HEK293 (cell line): ENCODE results near the gene SIGLEC6.

Experiments
- CTCF ChIA-PET: fragments of 350-600 bp; formaldehyde crosslinking; extraction: SDS; loops from one replicate; lab custom pipeline; 2021; ENCODE audit warnings: antibody characterized with exemption; lab: Yijun Ruan, JAX
- POLR2A ChIA-PET: fragments of 300-600 bp; formaldehyde crosslinking; extraction: SDS; loops from one replicate; lab custom pipeline; 2020; ENCODE audit warnings: antibody characterized with exemption, inconsistent platforms; lab: Yijun Ruan, JAX
- H3K27ac ChIP-seq: fragments of 200-500 bp; sonication (Bioruptor generic); 2 replicates; pipeline ENCODE4 v1.5.1; 2014; ENCODE audit warnings: low read depth, low read length, control low read depth, inconsistent platforms; ENCODE audit errors: extremely low read depth
- H3K36me3 ChIP-seq, 2 experiments: fragments of 200-500 bp in 1 of 2; sonication (Bioruptor generic) in 1 of 2; 1 replicate in 1 of 2; 2 replicates in 1 of 2; pipeline ENCODE4 v1.5.1; 2014 to 2017; ENCODE audit warnings: inconsistent platforms in 2 of 2, low read length in 2 of 2; ENCODE audit not compliant: control insufficient read depth in 2 of 2, insufficient read depth in 1 of 2
- H3K4me1 ChIP-seq: fragments of 200-500 bp; sonication (Bioruptor generic); 2 replicates; pipeline ENCODE4 v1.5.1; 2014; ENCODE audit warnings: mild to moderate bottlenecking, low read length, inconsistent platforms; ENCODE audit not compliant: control insufficient read depth, insufficient read depth
- H3K4me3 ChIP-seq: 2 replicates; pipeline ENCODE4 v1.5.1; 2011; ENCODE audit warnings: low read depth, mild to moderate bottlenecking, control low read depth, low read length, moderate library complexity
- H3K9me3 ChIP-seq: fragments of 200-500 bp; sonication (Bioruptor generic); 2 replicates; pipeline ENCODE4 v1.5.1; 2014; ENCODE audit warnings: low read depth, low read length, inconsistent platforms; ENCODE audit not compliant: control insufficient read depth, insufficient read depth
- GLIS1 ChIP-seq: fragments of 450-650 bp; formaldehyde crosslinking; IDR thresholded peaks from 2 replicates; pipeline ENCODE4 v1.5.1; 2016; ENCODE audit warnings: missing biosample characterization, missing genetic modification characterization
- MEIS1 ChIP-seq: sonication (generic); formaldehyde crosslinking; IDR thresholded peaks from 2 replicates; pipeline ENCODE4 v1.8.1; 2022; ENCODE audit warnings: missing genetic modification reagents, mild to moderate bottlenecking, borderline replicate concordance
- OSR2 ChIP-seq: fragments of 450-650 bp; formaldehyde crosslinking; IDR thresholded peaks from 2 replicates; pipeline ENCODE4 v1.5.1; 2016; ENCODE audit warnings: missing biosample characterization, missing genetic modification characterization
- ZBTB20 ChIP-seq: fragments of 450-650 bp; formaldehyde crosslinking; IDR thresholded peaks from 2 replicates; pipeline ENCODE4 v1.5.1; 2016; ENCODE audit warnings: missing biosample characterization, missing genetic modification characterization
- ZBTB21 ChIP-seq: fragments of 450-650 bp; formaldehyde crosslinking; IDR thresholded peaks from 2 replicates; pipeline ENCODE4 v1.5.1; 2017; ENCODE audit warnings: missing biosample characterization, missing genetic modification characterization
- ZNF133 ChIP-seq: fragments of 450-650 bp; formaldehyde crosslinking; IDR thresholded peaks from 2 replicates; pipeline ENCODE4 v1.5.1; 2016; ENCODE audit warnings: missing biosample characterization, missing genetic modification characterization
- ZNF155 ChIP-seq: fragments of 450-650 bp; formaldehyde crosslinking; IDR thresholded peaks from 2 replicates; pipeline ENCODE4 v1.5.1; 2016; ENCODE audit warnings: missing biosample characterization, missing genetic modification characterization
- ZNF19 ChIP-seq: fragments of 450-650 bp; formaldehyde crosslinking; IDR thresholded peaks from 2 replicates; pipeline ENCODE4; 2016; ENCODE audit warnings: missing biosample characterization, missing genetic modification characterization, low read depth
- ZNF473 ChIP-seq: fragments of 450-650 bp; formaldehyde crosslinking; IDR thresholded peaks from 2 replicates; pipeline ENCODE4 v1.5.1; 2017; ENCODE audit warnings: missing biosample characterization, missing genetic modification characterization
- ZNF596 ChIP-seq: fragments of 450-650 bp; IDR thresholded peaks from 2 replicates; pipeline ENCODE4 v1.5.0; 2018; ENCODE audit warnings: missing biosample characterization, mild to moderate bottlenecking, missing genetic modification characterization, moderate library complexity
- ZNF677 ChIP-seq: fragments of 450-650 bp; IDR thresholded peaks from 2 replicates; pipeline ENCODE4 v1.5.0; 2018; ENCODE audit warnings: missing biosample characterization, mild to moderate bottlenecking, missing genetic modification characterization, moderate library complexity
- ZNF768 ChIP-seq: fragments of 450-650 bp; formaldehyde crosslinking; IDR thresholded peaks from 2 replicates; pipeline ENCODE4 v1.5.1; 2018; ENCODE audit warnings: missing biosample characterization, mild to moderate bottlenecking, missing genetic modification characterization
- ZNF830 ChIP-seq: fragments of 450-650 bp; IDR thresholded peaks from 2 replicates; pipeline ENCODE4 v1.5.0; 2018; ENCODE audit warnings: missing biosample characterization, missing genetic modification characterization, low read depth, mild to moderate bottlenecking, moderate library complexity
- TF ChIP-seq, protein P1 (sequence below): sonication (generic); formaldehyde crosslinking; IDR thresholded peaks from 2 replicates; pipeline ENCODE4 v1.8.1; 2022; ENCODE audit warnings: mild to moderate bottlenecking, moderate library complexity, missing genetic modification reagents
- TF ChIP-seq, protein P2 (sequence below): fragments of 450-650 bp; formaldehyde crosslinking; IDR thresholded peaks from 2 replicates; pipeline ENCODE4 v1.5.1; 2016; ENCODE audit warnings: missing biosample characterization, missing genetic modification characterization
- TF ChIP-seq, protein P3 (sequence below): fragments of 450-650 bp; formaldehyde crosslinking; IDR thresholded peaks from 2 replicates; pipeline ENCODE4 v1.5.0; 2017; ENCODE audit warnings: missing biosample characterization, missing genetic modification characterization, borderline replicate concordance
- TF ChIP-seq, protein P4 (sequence below): fragments of 450-650 bp; formaldehyde crosslinking; IDR thresholded peaks from 2 replicates; pipeline ENCODE4 v1.5.1; 2017; ENCODE audit warnings: missing biosample characterization, missing genetic modification characterization
- TF ChIP-seq, protein P5 (sequence below): fragments of 450-650 bp; formaldehyde crosslinking; optimal IDR thresholded peaks from 2 replicates; pipeline ENCODE3; 2016; ENCODE audit warnings: missing biosample characterization, mild to moderate bottlenecking, missing genetic modification characterization
- TF ChIP-seq, protein P6 (sequence below): fragments of 450-650 bp; formaldehyde crosslinking; IDR thresholded peaks from 2 replicates; pipeline ENCODE4 v1.5.1; 2016; ENCODE audit warnings: missing biosample characterization, missing genetic modification characterization
- TF ChIP-seq, protein P7 (sequence below): fragments of 450-650 bp; formaldehyde crosslinking; IDR thresholded peaks from 2 replicates; pipeline ENCODE4 v1.5.1; 2016; ENCODE audit warnings: missing biosample characterization, missing genetic modification characterization, borderline replicate concordance

SIGLEC6 gene

DNA sequence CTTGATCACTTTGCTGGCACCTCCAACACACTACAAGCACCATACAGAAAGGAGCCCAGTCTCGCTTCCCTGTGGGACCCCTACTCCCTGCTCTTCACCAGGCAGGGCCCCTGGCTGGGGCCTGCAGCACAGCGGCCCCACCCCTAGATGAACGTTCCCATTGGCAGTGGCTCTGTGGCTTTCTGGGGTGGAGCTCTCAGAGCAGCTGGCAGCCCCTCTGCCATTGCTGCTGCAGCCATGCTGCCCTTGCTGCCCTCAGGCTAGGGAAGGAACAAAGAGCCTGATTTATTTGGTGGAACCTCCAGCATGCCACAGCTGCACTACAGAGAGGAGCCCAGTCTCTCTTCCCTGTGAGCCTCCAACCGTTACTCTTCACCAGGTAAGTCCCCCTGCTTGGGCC, 5.8 kb downstream of the SIGLEC6 start:
- ChIA-PET CTCF (interaction anchor here (0.9 to 1.3 kb wide), 3 partner anchors 10 to 252 kb away, joined by 3 to 6 read pairs (median 3); no protein-coding TSS in a partner anchor), POLR2A (no interaction called here)
- Histone ChIP-seq H3K4me1 (no peaks in the 10 kb centered on the region), H3K36me3 (no peaks in the 10 kb centered on the region), H3K9me3 (no peaks in the 10 kb centered on the region), H3K4me3 (no peak overlapping the region), H3K27ac (no peak overlapping the region)
- TF ChIP-seq MEIS1 (CRISPR knock-in tag), result no peak
- TF ChIP-seq, protein P1, sequence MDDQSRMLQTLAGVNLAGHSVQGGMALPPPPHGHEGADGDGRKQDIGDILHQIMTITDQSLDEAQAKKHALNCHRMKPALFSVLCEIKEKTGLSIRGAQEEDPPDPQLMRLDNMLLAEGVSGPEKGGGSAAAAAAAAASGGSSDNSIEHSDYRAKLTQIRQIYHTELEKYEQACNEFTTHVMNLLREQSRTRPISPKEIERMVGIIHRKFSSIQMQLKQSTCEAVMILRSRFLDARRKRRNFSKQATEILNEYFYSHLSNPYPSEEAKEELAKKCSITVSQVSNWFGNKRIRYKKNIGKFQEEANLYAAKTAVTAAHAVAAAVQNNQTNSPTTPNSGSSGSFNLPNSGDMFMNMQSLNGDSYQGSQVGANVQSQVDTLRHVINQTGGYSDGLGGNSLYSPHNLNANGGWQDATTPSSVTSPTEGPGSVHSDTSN (CRISPR knock-in tag), result no peak
- TF ChIP-seq, protein P2, sequence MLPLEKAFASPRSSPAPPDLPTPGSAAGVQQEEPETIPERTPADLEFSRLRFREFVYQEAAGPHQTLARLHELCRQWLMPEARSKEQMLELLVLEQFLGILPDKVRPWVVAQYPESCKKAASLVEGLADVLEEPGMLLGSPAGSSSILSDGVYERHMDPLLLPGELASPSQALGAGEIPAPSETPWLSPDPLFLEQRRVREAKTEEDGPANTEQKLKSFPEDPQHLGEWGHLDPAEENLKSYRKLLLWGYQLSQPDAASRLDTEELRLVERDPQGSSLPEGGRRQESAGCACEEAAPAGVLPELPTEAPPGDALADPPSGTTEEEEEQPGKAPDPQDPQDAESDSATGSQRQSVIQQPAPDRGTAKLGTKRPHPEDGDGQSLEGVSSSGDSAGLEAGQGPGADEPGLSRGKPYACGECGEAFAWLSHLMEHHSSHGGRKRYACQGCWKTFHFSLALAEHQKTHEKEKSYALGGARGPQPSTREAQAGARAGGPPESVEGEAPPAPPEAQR (tag by site-specific recombination), result no peak
- TF ChIP-seq ZNF19 (tag by site-specific recombination), result no peak
- TF ChIP-seq, protein P3, sequence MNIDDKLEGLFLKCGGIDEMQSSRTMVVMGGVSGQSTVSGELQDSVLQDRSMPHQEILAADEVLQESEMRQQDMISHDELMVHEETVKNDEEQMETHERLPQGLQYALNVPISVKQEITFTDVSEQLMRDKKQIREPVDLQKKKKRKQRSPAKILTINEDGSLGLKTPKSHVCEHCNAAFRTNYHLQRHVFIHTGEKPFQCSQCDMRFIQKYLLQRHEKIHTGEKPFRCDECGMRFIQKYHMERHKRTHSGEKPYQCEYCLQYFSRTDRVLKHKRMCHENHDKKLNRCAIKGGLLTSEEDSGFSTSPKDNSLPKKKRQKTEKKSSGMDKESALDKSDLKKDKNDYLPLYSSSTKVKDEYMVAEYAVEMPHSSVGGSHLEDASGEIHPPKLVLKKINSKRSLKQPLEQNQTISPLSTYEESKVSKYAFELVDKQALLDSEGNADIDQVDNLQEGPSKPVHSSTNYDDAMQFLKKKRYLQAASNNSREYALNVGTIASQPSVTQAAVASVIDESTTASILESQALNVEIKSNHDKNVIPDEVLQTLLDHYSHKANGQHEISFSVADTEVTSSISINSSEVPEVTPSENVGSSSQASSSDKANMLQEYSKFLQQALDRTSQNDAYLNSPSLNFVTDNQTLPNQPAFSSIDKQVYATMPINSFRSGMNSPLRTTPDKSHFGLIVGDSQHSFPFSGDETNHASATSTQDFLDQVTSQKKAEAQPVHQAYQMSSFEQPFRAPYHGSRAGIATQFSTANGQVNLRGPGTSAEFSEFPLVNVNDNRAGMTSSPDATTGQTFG (tag by site-specific recombination), result no peak
- no peak for TF ChIP-seq ZNF768 (tag by site-specific recombination)

DNA sequence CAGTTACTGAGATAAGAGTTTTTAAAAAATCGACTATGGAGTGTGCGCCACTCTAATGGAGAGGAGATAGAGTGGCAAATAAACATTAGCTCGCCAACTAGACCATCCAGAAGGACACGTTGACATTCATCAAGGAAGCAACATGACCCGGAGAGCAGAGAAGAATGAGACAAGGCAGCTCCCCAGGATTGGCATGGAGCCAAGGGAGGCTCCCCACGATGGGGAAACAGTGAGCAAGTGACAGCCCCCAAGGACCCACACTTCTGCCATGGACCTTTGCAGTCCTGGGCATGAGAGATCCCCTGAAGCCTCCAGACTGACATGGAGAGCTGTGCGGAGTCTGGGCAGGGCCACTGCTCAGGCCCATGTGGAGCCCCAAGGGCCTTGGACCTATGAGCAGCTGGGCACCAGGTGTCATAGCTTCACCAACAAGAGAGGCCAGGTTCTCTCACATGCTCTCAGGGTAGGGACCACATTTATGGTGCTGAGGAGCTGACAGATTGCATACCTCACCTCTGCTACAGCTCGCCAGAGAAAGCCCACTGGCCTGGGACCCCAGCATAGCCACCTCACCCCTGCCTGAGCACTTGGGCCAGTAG, 6.7 kb downstream of the SIGLEC6 start:
- ChIA-PET POLR2A (no interaction called here), CTCF (interaction anchor here (0.6 to 1.3 kb wide), 3 partner anchors 9 to 800 kb away, joined by 3 to 6 read pairs (median 3); no protein-coding TSS in a partner anchor)
- Histone ChIP-seq H3K9me3 (no peaks in the 10 kb centered on the region), H3K4me1 (no peaks in the 10 kb centered on the region), H3K27ac (no peak overlapping the region), H3K36me3 (no peaks in the 10 kb centered on the region), H3K4me3 (no peak overlapping the region)
- TF ChIP-seq, protein P4, sequence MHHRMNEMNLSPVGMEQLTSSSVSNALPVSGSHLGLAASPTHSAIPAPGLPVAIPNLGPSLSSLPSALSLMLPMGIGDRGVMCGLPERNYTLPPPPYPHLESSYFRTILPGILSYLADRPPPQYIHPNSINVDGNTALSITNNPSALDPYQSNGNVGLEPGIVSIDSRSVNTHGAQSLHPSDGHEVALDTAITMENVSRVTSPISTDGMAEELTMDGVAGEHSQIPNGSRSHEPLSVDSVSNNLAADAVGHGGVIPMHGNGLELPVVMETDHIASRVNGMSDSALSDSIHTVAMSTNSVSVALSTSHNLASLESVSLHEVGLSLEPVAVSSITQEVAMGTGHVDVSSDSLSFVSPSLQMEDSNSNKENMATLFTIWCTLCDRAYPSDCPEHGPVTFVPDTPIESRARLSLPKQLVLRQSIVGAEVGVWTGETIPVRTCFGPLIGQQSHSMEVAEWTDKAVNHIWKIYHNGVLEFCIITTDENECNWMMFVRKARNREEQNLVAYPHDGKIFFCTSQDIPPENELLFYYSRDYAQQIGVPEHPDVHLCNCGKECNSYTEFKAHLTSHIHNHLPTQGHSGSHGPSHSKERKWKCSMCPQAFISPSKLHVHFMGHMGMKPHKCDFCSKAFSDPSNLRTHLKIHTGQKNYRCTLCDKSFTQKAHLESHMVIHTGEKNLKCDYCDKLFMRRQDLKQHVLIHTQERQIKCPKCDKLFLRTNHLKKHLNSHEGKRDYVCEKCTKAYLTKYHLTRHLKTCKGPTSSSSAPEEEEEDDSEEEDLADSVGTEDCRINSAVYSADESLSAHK, result no peak
- TF ChIP-seq ZNF830 (tag by site-specific recombination), result no peak
- TF ChIP-seq, protein P5, sequence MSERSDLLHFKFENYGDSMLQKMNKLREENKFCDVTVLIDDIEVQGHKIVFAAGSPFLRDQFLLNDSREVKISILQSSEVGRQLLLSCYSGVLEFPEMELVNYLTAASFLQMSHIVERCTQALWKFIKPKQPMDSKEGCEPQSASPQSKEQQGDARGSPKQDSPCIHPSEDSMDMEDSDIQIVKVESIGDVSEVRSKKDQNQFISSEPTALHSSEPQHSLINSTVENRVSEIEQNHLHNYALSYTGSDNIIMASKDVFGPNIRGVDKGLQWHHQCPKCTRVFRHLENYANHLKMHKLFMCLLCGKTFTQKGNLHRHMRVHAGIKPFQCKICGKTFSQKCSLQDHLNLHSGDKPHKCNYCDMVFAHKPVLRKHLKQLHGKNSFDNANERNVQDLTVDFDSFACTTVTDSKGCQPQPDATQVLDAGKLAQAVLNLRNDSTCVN (tag by site-specific recombination), result no peak
- no peak for TF ChIP-seq ZNF155 (tag by site-specific recombination)
- TF ChIP-seq, protein P6, sequence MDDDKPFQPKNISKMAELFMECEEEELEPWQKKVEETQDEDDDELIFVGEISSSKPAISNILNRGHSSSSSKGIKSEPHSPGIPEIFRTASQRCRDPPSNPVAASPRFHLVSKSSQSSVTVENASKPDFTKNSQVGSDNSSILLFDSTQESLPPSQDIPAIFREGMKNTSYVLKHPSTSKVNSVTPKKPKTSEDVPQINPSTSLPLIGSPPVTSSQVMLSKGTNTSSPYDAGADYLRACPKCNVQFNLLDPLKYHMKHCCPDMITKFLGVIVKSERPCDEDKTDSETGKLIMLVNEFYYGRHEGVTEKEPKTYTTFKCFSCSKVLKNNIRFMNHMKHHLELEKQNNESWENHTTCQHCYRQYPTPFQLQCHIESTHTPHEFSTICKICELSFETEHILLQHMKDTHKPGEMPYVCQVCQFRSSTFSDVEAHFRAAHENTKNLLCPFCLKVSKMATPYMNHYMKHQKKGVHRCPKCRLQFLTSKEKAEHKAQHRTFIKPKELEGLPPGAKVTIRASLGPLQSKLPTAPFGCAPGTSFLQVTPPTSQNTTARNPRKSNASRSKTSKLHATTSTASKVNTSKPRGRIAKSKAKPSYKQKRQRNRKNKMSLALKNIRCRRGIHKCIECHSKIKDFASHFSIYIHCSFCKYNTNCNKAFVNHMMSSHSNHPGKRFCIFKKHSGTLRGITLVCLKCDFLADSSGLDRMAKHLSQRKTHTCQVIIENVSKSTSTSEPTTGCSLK (tag by site-specific recombination), result no peak
- TF ChIP-seq ZNF596 (tag by site-specific recombination), result no peak
- TF ChIP-seq ZNF473 (tag by site-specific recombination), result no peak
- TF ChIP-seq ZNF677, result no peak
- TF ChIP-seq, protein P7, sequence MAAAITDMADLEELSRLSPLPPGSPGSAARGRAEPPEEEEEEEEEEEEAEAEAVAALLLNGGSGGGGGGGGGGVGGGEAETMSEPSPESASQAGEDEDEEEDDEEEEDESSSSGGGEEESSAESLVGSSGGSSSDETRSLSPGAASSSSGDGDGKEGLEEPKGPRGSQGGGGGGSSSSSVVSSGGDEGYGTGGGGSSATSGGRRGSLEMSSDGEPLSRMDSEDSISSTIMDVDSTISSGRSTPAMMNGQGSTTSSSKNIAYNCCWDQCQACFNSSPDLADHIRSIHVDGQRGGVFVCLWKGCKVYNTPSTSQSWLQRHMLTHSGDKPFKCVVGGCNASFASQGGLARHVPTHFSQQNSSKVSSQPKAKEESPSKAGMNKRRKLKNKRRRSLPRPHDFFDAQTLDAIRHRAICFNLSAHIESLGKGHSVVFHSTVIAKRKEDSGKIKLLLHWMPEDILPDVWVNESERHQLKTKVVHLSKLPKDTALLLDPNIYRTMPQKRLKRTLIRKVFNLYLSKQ (tag by site-specific recombination), result no peak
- TF ChIP-seq ZNF133, result no peak
- TF ChIP-seq OSR2, result no peak
- TF ChIP-seq GLIS1, result no peak
- no peak for TF ChIP-seq ZBTB20
- no peak for TF ChIP-seq ZBTB21 (tag by site-specific recombination)
